Activated CD4-positive, CD25-positive, alpha-beta regulatory T cell (primary cell): ENCODE results near the gene GAB2.
"Not testable (repeated sequence)": the region's sequence is repeated elsewhere in the genome, so short reads cannot be mapped to it uniquely, and the experiment has no call there.

Experiments
- DNase-seq, 4 experiments: peaks; one replicate each; lab custom pipeline; 2025; lab: John Stamatoyannopoulos, UW

The GAB2 gene

DNA sequence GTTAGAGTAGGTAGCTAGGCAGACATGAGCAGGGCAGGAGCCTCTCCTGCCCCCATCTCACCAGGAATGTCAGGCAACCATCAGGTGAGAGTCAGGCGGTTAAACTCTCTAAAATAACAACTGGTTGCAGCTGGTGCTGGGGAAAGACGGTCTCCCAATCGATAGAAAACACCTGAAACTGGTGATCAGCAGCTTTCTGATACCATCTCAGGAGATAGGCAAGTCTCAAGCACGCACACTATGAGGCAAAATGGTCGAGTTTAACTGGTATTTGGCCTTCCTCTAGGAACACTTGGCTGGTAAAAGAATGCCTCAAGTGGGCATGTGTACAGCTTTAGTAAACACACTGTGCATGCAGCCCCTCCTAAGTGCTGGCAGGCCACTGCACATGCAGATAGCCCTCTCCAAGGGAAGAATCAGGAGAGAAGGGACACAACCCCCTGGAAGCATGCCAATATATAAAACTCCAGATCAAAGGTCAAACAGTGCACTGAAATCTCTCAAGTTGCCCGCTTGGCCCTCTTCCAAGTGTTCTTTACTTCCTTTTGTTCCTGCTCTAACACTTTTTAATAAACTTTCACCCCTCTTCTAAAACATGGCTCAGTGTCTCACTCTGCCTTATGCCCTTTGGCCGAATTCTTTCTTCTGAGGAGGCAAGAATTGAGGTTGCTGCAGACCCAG, 140.2 kb downstream of the GAB2 start:
- DNase-seq, result no peak

- DNase-seq, result no peak
Observed at GRCh38 chr11:78276311-78276710, 141.3 kb downstream of the GAB2 start.

DNA sequence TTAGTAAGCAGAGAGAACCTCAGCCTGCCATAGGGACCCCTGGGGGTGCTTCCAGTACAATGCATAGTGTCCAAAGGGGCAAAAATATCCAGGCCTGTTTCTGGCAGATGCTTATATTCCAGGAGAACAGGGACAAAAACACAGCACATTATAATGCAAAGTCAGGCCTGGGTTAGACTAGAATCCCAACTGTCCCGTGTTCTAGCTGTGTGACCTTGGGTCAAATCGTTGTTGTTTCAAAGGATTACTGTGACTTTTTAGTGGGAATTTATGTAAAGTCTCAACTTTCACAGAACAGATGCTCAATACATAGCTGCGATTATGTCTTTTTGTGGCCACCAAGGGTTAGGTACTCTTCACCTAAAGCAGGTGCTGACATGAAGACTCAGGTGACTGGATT, 142.9 kb downstream of the GAB2 start:
- DNase-seq, result no peak

DNA sequence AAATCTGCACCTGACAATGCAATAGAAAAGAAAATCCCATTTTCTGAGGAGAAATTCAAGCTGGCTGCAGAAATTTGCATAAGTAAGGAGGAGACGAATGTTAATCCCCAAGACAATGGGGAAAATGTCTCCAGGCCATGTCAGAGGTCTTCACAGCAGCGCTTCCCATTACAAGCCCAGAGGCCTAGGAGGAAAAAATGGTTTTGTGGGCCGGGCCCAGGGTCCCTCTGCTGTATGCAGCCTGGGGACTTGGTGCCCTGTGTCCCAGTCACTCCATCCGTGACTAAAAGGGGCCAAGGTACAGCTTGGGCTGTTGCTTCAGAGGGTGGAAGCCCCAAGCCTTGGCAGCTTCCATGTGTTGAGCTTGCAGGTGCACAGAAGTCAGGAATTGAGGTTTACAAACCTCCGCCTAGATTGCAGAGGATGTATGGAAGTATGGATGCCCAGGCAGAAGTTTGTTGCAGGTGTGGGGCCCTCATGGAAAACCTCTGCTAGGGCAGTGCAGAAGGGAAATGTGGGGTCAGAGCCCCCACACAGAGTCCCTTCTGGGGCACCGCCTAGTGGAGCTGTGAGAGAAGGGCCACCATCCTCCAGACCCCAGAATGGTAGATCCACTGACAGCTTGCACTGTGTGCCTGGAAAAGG, 144.9 kb downstream of the GAB2 start:
- DNase-seq, result not testable (repeated sequence)

DNA sequence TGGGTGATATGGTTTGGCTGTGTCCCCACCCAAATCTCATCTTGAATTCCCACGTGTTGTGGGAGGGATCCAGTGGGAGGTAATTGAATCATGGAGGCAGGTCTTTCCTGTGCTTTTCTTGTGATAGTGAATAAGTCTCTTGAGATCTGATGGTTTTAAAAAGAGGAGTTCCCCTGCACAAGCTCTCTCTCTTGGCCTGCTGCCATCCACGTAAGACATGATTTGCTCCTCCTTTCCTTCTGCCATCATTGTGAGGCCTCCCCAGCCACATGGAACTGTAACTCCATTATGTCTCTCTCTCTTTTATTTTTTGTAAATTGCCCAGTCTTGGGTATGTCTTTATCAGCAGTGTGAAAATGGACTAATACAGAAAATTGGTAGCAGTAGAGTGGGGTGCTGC, 145.8 kb downstream of the GAB2 start:
- DNase-seq, result not testable (repeated sequence)

- DNase-seq, result no peak
Observed at GRCh38 chr11:78270971-78271370, 146.6 kb downstream of the GAB2 start.

DNA sequence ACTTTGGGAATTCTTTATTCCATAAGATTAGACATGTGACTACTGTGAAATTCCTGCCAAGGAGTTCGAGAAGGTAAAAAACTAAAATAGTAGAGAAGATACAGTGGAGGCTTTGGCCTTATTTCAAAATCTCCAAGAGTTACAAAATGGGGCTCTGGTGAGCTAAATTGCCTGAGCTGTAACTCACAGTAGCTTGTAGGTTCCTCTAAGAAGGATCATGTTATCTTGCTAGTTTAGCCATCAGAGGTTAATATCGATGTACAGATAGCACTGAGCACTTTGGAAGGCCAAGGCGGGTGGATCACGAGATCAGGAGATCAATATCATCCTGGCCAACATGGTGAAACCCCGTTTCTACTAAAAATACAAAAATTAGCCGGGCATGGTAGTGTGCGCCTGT, 147.8 kb downstream of the GAB2 start:
- no peak for DNase-seq

- no peak for DNase-seq
Observed at GRCh38 chr11:78268591-78269410, 148.8 kb downstream of the GAB2 start.

DNA sequence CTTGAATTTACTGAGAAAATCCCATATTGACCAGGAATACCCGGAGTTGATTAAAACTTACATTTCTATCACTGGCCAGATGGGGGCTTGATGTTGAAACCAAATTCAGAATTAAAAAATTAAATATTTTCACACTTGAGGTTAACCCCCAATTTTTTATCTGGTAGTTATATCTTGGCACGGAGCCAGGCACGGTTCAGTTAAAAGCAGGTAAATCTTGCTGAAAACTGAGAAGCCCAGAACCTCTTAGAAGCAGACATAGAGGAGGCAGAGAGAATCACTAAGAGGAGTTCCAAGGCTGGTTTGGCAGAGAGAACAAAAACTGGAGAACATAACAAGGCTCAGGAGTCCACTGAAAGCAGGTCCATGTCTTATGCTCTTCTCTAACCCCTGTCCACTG, 151.2 kb downstream of the GAB2 start:
- DNase-seq, result no peak

- DNase-seq, result no peak
Observed at GRCh38 chr11:78265326-78265725, 152.3 kb downstream of the GAB2 start.

- DNase-seq, result no peak
Observed at GRCh38 chr11:78262691-78263090, 154.9 kb downstream of the GAB2 start.

GRCh38 chr11:78262238-78262637, 155.4 kb downstream of the GAB2 start:
- no peak for DNase-seq

GRCh38 chr11:78261828-78262227, 155.8 kb downstream of the GAB2 start:
- DNase-seq, result no peak

GRCh38 chr11:78261367-78261766, 156.3 kb downstream of the GAB2 start:
- DNase-seq, result no peak

GRCh38 chr11:78259777-78260487, 157.7 kb downstream of the GAB2 start:
- DNase-seq, result no peak

GRCh38 chr11:78257654-78258053, 160.0 kb downstream of the GAB2 start:
- no peak for DNase-seq

- no peak for DNase-seq
Observed at GRCh38 chr11:78256962-78257361, 160.7 kb downstream of the GAB2 start.

DNA sequence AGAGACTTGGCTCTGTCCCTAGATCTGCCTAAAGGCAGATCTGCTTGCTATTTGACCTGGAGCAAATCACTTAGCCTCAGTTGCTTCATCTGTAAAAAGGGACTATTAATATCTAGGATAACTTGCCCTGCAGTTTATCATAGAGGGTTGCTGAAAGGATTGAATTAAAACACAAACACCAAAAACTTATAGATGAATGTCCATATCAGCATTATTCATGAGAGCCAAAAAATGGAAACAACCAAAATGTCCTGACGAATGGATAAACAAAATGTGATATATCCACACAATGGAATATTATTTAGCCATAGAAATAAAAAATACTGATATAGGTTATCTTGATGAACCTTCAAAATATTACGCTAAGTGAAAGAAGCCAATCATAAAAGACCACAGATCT, 161.7 kb downstream of the GAB2 start:
- DNase-seq, result no peak

GRCh38 chr11:78254268-78254667, 163.4 kb downstream of the GAB2 start:
- no peak for DNase-seq

DNA sequence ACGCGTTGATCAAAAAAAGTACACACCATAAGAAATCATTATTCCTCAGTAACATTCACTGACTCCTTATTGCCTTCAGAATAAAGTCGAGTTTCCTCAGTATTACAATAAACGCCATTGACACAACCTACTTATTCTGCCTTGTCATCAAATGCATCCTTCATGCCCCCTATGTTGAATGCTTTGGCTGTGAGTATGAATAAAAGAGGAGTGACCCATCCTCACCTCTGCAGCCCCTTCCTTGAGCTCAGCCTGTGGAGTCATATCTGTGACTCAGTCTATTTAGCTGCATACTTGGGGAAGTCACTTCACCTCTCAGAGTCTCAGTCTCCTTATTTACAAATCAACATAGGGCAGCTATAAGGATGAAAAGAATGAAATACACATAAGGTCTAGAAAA, 163.8 kb downstream of the GAB2 start:
- no peak for DNase-seq

- no peak for DNase-seq
Observed at GRCh38 chr11:78251083-78251775, 166.4 kb downstream of the GAB2 start.

DNA sequence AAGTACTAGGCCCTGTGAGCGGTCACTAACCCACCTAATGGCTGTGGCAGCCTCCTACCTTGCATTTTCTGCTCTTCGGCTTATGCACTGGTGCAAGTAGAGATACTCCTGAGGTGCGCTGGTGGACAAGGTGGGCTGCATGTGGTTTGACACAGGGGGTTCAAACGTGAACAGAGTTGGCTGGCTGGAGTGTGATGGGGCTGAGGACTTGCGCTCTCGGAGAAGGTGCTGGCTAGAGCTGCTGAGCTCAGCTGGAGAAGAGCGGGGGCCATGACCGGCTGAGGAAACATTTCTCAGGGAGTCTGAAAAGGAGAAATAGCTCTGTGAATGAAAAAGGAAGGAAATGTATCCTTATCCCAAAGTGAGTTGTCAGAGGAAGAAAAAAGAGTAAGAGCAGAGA, 167.5 kb downstream of the GAB2 start:
- no peak for DNase-seq
